NCI-H82 treated with DMSO at 0.1 percent for 48 hours (cell line): ENCODE measurements around the gene SLC44A5.
"Not testable (repeated sequence)": the region's sequence is repeated elsewhere in the genome, so short reads cannot be mapped to it uniquely, and the experiment has no call there.

Experiments used
- DNase-seq: peaks from one replicate; lab custom pipeline; 2025; ENCODE audit not compliant: unreplicated experiment; lab: John Stamatoyannopoulos, UW

Gene SLC44A5

GRCh38 chr1:75469586-75470173 is 141.2 kb downstream of the SLC44A5 start:
- DNase-seq, result no peak

- DNase-seq, result no peak
Measured at GRCh38 chr1:75461808-75462325, 149.0 kb downstream of the SLC44A5 start.

- DNase-seq, result no peak
Measured at GRCh38 chr1:75449998-75450397, 160.9 kb downstream of the SLC44A5 start.

GRCh38 chr1:75444220-75444619 is 166.7 kb downstream of the SLC44A5 start:
- no peak for DNase-seq

GRCh38 chr1:75440274-75440673 is 170.6 kb downstream of the SLC44A5 start:
- DNase-seq, result no peak

- DNase-seq, result no peak
Measured at GRCh38 chr1:75438355-75438754, 172.6 kb downstream of the SLC44A5 start.

GRCh38 chr1:75431843-75432242 is 179.1 kb downstream of the SLC44A5 start:
- no peak for DNase-seq

- no peak for DNase-seq
Measured at GRCh38 chr1:75430526-75430925, 180.4 kb downstream of the SLC44A5 start.

- no peak for DNase-seq
Measured at GRCh38 chr1:75426688-75427087, 184.2 kb downstream of the SLC44A5 start.

- no peak for DNase-seq
Measured at GRCh38 chr1:75425001-75425650, 185.8 kb downstream of the SLC44A5 start.

GRCh38 chr1:75423616-75424015 is 187.3 kb downstream of the SLC44A5 start:
- DNase-seq, result no peak

- no peak for DNase-seq
Measured at GRCh38 chr1:75423136-75423535, 187.8 kb downstream of the SLC44A5 start.

GRCh38 chr1:75421371-75421770 is 189.5 kb downstream of the SLC44A5 start:
- no peak for DNase-seq

- DNase-seq, result no peak
Measured at GRCh38 chr1:75415187-75415586, 195.7 kb downstream of the SLC44A5 start.

GRCh38 chr1:75412616-75413015 is 198.3 kb downstream of the SLC44A5 start:
- no peak for DNase-seq

GRCh38 chr1:75404681-75405080 is 206.2 kb downstream of the SLC44A5 start:
- DNase-seq, result not testable (repeated sequence)

- not testable (repeated sequence) for DNase-seq
Measured at GRCh38 chr1:75403147-75403646, 207.7 kb downstream of the SLC44A5 start.

GRCh38 chr1:75400716-75401115 is 210.2 kb downstream of the SLC44A5 start:
- no peak for DNase-seq

GRCh38 chr1:75396745-75397144 is 214.2 kb downstream of the SLC44A5 start:
- DNase-seq, result no peak

- DNase-seq, result no peak
Measured at GRCh38 chr1:75396260-75396659, 214.7 kb downstream of the SLC44A5 start.

GRCh38 chr1:75394386-75395139 is 216.4 kb downstream of the SLC44A5 start:
- DNase-seq, result no peak

- no peak for DNase-seq
Measured at GRCh38 chr1:75392278-75392677, 218.6 kb downstream of the SLC44A5 start.
